AG04450 (cell line): Measurements from ENCODE around the gene CHST13. TPM values are rescaled to one million over a fixed set of nuclear protein-coding genes. Genes with fewer than 3 reads are reported as not detected.

ENCODE experiments used
- CTCF ChIA-PET: fragments of 300-600, 350-600 bp; formaldehyde crosslinking; extraction: SDS; loops from one replicate; lab custom pipeline; 2022; ENCODE audit warnings: antibody characterized with exemption, inconsistent platforms; lab: Charles Lee
- POLR2A ChIA-PET: fragments of 350-600 bp; formaldehyde crosslinking; extraction: SDS; loops from one replicate; lab custom pipeline; 2021; ENCODE audit warnings: antibody characterized with exemption, inconsistent platforms; lab: Yijun Ruan, JAX
- DNase-seq: peaks from one replicate; pipeline ENCODE4 v3.0.0-alpha.2; 2011; ENCODE audit warnings: low read depth, low spot score
- H3K27ac ChIP-seq: one replicate; pipeline ENCODE4 v1.5.1; 2012; ENCODE audit warnings: low read depth, low read length, control low read depth
- H3K27me3 ChIP-seq: one replicate; pipeline ENCODE4 v1.6.0; 2012; ENCODE audit warnings: low read length; ENCODE audit not compliant: control insufficient read depth, insufficient read depth
- H3K4me3 ChIP-seq: 2 replicates; pipeline ENCODE4 v1.5.1; 2011; ENCODE audit warnings: mild to moderate bottlenecking, low read depth, low read length, control low read depth
- H3K9me3 ChIP-seq: 2 replicates; pipeline ENCODE4 v1.5.1; 2012; ENCODE audit warnings: low read length; ENCODE audit not compliant: control insufficient read depth, insufficient read depth
- polyA plus RNA-seq: library from polyadenylated mRNA; depleted of rRNA; stranded (reverse); fragments of >200 nt; gene quantifications from 2 replicates; pipeline ENCODE4 v1.2.3, GENCODE V29; 2011
- TF ChIP-seq, protein P1 (sequence below): IDR thresholded peaks from 2 replicates; pipeline ENCODE4 v1.5.1; 2011; ENCODE audit warnings: low read depth, low read length, control low read depth, inconsistent platforms

Gene CHST13
- polyA plus RNA-seq, 1 experiment, result not detected

DNA sequence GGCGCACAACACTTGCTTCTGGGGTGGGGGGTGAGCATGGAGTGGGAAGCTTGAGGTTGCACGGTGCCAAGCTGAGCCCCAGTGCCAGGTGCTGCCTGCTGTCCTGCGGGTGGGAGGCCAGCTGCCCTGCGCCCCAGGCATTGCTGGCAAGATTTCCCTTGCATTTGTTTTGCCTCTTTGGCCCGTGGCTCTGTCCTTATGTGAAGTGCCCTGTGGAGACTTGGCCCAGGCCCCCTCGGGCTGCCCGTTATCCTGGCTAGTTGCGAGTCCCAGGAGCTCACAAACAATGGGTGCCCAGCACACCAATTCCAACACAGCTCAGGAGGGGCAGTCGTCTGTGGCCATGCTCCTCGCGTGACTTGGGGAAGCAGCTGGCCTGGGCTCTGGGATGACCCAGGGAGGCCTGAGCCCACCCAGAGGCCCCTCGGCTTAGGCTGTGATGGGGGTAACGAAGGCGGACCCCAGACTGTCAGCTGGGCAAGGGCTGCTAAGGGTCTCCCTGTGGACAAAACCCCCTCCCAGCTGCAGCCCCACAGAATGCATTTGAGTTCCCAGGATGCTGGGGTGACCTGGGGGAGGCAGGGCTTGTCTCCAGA lies 28.8 kb downstream of the CHST13 start:
- no peaks in the 10 kb centered on the region for H3K9me3 ChIP-seq
- POLR2A ChIA-PET, result no interaction called here
- no peak for DNase-seq
- TF ChIP-seq, protein P1, sequence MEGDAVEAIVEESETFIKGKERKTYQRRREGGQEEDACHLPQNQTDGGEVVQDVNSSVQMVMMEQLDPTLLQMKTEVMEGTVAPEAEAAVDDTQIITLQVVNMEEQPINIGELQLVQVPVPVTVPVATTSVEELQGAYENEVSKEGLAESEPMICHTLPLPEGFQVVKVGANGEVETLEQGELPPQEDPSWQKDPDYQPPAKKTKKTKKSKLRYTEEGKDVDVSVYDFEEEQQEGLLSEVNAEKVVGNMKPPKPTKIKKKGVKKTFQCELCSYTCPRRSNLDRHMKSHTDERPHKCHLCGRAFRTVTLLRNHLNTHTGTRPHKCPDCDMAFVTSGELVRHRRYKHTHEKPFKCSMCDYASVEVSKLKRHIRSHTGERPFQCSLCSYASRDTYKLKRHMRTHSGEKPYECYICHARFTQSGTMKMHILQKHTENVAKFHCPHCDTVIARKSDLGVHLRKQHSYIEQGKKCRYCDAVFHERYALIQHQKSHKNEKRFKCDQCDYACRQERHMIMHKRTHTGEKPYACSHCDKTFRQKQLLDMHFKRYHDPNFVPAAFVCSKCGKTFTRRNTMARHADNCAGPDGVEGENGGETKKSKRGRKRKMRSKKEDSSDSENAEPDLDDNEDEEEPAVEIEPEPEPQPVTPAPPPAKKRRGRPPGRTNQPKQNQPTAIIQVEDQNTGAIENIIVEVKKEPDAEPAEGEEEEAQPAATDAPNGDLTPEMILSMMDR, result no peak
- H3K27ac ChIP-seq, result no peak overlapping the region
- H3K4me3 ChIP-seq, result no peak overlapping the region
- peaks cover 21% of the 10 kb centered on the region for H3K27me3 ChIP-seq
- CTCF ChIA-PET, result no interaction called here

DNA sequence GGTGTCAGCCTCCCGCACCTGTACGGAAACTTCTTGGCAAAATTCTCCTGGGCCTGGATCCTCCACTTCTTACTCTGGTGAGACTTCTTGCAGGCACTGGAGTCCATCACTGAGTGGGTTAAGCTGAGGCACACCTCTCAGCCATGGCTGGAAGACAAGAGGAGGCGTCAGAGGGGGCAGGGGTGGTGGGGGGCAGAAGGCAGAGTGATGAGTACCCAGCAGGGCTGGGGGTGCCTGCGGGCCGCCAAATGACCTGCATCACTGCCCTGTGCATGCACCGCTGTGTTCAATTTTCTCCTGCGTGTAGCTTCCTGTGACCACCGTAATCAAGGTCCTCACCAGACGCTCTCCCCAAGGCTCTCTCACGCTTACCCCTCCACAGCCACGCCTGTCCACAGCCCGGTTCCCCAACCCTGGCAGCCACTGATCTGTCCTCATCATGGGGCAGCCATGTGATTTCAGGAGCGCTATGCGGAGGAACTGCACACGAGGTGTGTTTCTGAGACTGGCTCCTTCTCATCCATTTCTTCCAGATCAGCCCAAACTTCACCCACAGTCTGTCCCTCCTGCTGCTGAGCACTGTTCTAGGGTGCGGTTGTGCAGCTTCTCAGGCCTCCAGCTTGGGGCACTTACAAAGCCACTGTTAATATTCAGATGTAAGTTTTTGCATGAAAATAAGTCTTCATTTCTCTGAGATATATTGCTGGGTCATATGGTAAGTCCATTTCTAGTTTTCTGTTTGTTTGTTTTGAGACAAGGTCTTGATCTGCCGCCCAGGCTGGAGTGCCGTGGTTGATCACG lies 29.5 kb downstream of the CHST13 start:
- POLR2A ChIA-PET, result no interaction called here
- Histone ChIP-seq H3K27me3 (peaks cover 19% of the 10 kb centered on the region), H3K9me3 (no peaks in the 10 kb centered on the region; the same call in 1 of the 2 replicates), H3K27ac (no peak overlapping the region), H3K4me3 (no peak overlapping the region)
- no peak for DNase-seq
- CTCF ChIA-PET, result no interaction called here
- TF ChIP-seq, protein P1, result no peak

DNA sequence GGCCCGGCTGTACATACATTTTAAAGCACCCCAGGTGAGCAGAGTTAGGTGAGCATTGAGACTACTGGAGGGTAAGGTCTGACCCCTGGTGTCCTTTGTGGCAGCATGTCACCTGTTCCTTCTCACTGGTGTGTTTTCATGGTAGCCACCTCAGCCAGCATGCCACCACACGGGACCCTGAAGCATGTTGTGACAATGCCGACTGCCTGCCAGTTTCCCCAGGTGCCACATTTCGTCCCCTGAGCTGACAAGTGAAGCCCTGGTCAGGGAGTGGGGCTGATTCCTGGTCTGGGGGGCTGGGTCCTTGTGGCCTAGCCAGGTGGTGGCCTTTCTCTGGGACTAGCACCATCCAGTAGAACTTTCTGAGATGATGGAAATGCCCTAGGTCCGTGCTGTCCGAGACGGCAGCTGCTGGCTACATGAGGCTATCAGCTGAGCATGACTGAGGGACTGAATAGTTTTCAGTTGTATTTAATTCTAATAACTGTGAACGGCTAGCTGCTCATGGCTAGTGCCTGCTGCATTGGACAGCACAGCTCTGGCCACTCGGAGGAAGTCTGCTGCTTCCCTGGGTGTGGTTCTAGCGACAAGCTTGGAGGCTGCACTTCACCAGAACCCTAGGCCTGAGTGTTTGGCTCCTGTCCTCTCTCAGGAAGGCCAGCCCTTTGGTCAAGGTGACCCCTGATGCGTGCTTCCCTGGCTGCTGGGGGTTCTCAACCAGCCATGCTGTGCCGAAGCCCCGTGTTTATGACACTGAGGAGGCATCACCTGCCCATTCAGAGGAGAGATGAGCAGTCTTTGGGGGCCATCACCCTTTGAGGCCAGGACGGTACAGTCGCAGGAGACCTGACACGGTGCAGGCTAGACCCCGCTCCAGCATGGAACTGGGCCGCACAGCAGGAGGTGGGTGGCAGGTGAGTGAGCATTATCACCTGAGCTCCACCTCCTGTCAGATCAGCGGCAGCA lies 30.9 kb downstream of the CHST13 start:
- no peak for DNase-seq
- Histone ChIP-seq H3K9me3 (no peaks in the 10 kb centered on the region; the same call in 1 of the 2 replicates), H3K27me3 (peaks cover 18% of the 10 kb centered on the region), H3K4me3 (no peak overlapping the region), H3K27ac (no peak overlapping the region)
- POLR2A ChIA-PET, result no interaction called here
- CTCF ChIA-PET, result interaction anchor here (0.6 kb wide), 1 partner anchor 106 kb away, joined by 3 read pairs; no protein-coding TSS in a partner anchor
- TF ChIP-seq, protein P1, result no peak

DNA sequence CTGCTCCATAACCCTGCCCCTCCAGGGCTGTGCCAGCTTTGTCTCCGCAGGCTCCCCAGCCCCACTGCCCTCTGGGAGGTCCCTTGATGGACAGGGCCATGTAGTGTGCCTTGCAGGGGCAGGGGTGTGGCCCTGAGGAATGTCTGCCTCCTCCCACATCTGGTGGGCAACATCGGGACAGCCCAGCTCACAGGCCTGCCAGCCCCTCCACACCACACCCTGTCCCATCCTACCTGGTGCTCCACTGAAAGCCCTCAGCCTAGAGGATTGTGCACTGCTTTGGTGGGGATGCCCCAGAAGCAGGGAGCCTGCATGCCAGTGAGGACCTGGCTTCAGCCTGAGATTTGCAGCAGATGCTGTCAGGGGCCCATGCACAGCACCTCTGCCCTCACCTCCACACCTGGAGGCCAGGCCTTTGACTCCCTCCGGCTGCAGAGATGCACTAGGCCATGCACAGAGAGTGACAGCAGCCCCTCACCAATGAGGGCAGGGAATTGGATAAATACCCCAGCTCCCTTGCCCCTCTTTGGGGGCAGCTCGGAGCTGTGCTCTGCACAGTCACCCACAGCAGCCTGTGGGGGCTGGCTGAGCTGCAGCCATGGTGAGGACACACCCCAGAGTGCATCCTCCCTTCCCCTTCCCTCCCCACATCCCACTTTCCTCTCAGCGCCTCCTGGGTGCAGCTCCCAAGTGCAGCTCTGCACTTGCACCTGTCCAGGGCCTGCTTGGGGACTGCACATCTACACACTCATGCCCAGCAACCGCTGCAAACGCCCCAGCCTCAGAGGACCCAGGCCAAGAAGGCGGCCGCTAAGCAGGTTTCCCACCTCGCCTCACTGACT lies 32.1 kb downstream of the CHST13 start:
- POLR2A ChIA-PET, result no interaction called here

More for the DNA sequence above, 32.1 kb downstream of the CHST13 start:
- CTCF ChIA-PET, result no interaction called here
- H3K9me3 ChIP-seq, result no peaks in the 10 kb centered on the region; the same call in 1 of the 2 replicates
- TF ChIP-seq, protein P1, result no peak
- no peak overlapping the region for H3K27ac ChIP-seq
- no peak overlapping the region for H3K4me3 ChIP-seq
- no peak for DNase-seq
- peaks cover 18% of the 10 kb centered on the region for H3K27me3 ChIP-seq
